Panc1 (cell line): ENCODE results near the gene TESK2. TPM values are rescaled to one million over a fixed set of nuclear protein-coding genes. Genes with fewer than 3 reads are reported as not detected.

Experiments
- ATAC-seq: fragments of 200-7000 bp; cut with Tn5 transposase; 2 replicates; pipeline ENCODE4 v1.9.1; 2020; ENCODE audit warnings: mild to moderate bottlenecking, moderate library complexity
- BruUV-seq: library from RNA; stranded (reverse); fragments of 400-500 nt; replicated peaks from 2 replicates; lab custom pipeline; 2021; lab: Mats Ljungman, UMichigan
- CTCF ChIA-PET: fragments of 300-600 bp; sonication (Branson Sonifier 250); formaldehyde crosslinking; loops from one replicate; lab custom pipeline; 2022; ENCODE audit warnings: antibody characterized with exemption; lab: Charles Lee
- POLR2A ChIA-PET: fragments of 300-600 bp; sonication (Branson Sonifier 250); formaldehyde crosslinking; loops from one replicate; lab custom pipeline; 2022; ENCODE audit warnings: antibody characterized with exemption; lab: Charles Lee
- DNase-seq: peaks from one replicate; pipeline ENCODE4 v3.0.0-alpha.2; 2010; ENCODE audit warnings: low read depth, low spot score
- H3K27ac ChIP-seq: 2 replicates; pipeline ENCODE4 v1.5.1; 2011; ENCODE audit warnings: mild to moderate bottlenecking, low read length, inconsistent platforms
- H3K27me3 ChIP-seq: fragments of 200-500 bp; sonication (Bioruptor generic); 2 replicates; pipeline ENCODE4 v1.6.0; 2014; ENCODE audit warnings: low read length, inconsistent platforms; ENCODE audit not compliant: control insufficient read depth, insufficient read depth
- H3K36me3 ChIP-seq: fragments of 200-500 bp; sonication (Bioruptor generic); 2 replicates; pipeline ENCODE4 v1.5.1; 2014; ENCODE audit warnings: inconsistent platforms, mild to moderate bottlenecking, low read length, moderate library complexity; ENCODE audit not compliant: control insufficient read depth, insufficient read depth
- H3K4me1 ChIP-seq: 2 replicates; pipeline ENCODE4 v1.5.1; 2011; ENCODE audit warnings: inconsistent platforms, mild to moderate bottlenecking, low read length, moderate library complexity; ENCODE audit not compliant: control insufficient read depth, insufficient read depth
- H3K4me3 ChIP-seq, 2 experiments: 2 replicates each; pipeline ENCODE4 v1.5.1; 2011 to 2012; ENCODE audit warnings: low read depth in 2 of 2, low read length in 2 of 2, mild to moderate bottlenecking in 2 of 2, inconsistent platforms in 1 of 2, moderate library complexity in 1 of 2
- H3K9me3 ChIP-seq: fragments of 200-500 bp; sonication (Bioruptor generic); 2 replicates; pipeline ENCODE4 v1.5.1; 2014; ENCODE audit warnings: low read depth, mild to moderate bottlenecking, inconsistent platforms, low read length, moderate library complexity; ENCODE audit not compliant: control insufficient read depth, insufficient read depth
- CTCF ChIP-seq: fragments of 450-650 bp; IDR thresholded peaks from 2 replicates; pipeline ENCODE4 v1.5.1; 2017; ENCODE audit warnings: mild to moderate bottlenecking
- POLR2AphosphoS5 ChIP-seq: IDR thresholded peaks from 2 replicates; pipeline ENCODE4 v1.6.1; 2012; ENCODE audit warnings: mild to moderate bottlenecking, low read depth, low read length, moderate library complexity
- SIN3A ChIP-seq: IDR thresholded peaks from 2 replicates; pipeline ENCODE4 v1.6.1; 2012; ENCODE audit warnings: low read depth, mild to moderate bottlenecking, low read length, moderate library complexity, borderline replicate concordance; ENCODE audit not compliant: insufficient read depth
- TCF7L2 ChIP-seq: IDR thresholded peaks from 2 replicates; pipeline ENCODE4 v1.6.1; 2011; ENCODE audit warnings: mild to moderate bottlenecking, low read depth, low read length, inconsistent platforms
- in situ Hi-C: cut with HindIII; loops from 2 replicates; pipeline ENCODE4 v1.10.0; 2016; ENCODE audit warnings: low sequenced_read_pairs, low pct_unique_long_range_greater_than_20kb
- intact Hi-C: fragments of 100-400 bp; cut with micrococcal nuclease; formaldehyde crosslinking; loops from one replicate; pipeline ENCODE4 v1.10.0; 2022; ENCODE audit not compliant: unreplicated experiment
- total RNA-seq: library from RNA; stranded (reverse); gene quantifications from one replicate; pipeline ENCODE4 v1.2.1, GENCODE V29; 2021; ENCODE audit not compliant: unreplicated experiment
- TF ChIP-seq, protein P1 (sequence below), 2 experiments: IDR thresholded peaks; 2 replicates each; pipeline ENCODE4 v1.6.1; 2011 to 2012; ENCODE audit warnings: low read depth in 2 of 2, control low read depth in 1 of 2, low read length in 1 of 2, mild to moderate bottlenecking in 1 of 2, moderate library complexity in 1 of 2; ENCODE audit not compliant: insufficient read depth in 1 of 2

Gene TESK2
- total RNA-seq, 1 experiment from 2014 or later, result 3.3 TPM

DNA sequence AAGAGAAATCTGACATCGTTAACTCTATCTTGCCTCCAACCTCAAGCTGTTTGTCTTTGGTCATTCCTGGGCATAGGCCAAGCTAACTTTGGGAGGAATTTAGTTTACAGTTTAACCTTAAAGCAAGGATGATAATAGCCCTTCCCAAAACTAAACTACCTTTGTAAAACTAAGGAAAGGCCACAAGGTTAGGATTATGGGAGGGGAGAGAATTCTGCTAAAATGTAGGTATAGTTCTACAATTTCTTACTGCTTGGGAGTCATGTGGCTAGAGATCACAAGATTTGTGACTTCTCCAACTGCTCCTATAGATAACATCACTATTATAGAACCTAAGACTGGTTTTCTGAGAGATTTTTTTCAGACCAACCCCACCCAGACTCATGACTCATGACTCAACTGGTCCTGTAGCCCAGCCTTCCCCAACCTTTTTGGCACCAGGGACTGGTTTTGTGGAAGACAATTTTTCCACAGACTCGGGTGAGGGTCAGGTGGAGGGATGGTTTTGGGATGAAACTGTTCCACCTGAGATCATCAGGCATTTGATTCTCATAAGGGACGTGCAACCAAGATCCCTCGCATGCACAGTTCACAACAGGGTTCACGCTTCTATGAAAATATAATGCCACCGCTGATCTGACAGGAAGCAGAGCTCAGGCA, 80.0 kb downstream of the TESK2 start:
- Histone ChIP-seq H3K4me3 (no peak overlapping the region), H3K36me3 (no peaks in the 10 kb centered on the region), H3K4me1 (no peaks in the 10 kb centered on the region), H3K27me3 (no peaks in the 10 kb centered on the region), H3K9me3 (no peaks in the 10 kb centered on the region), H3K27ac (no peak overlapping the region)
- ChIA-PET POLR2A (no interaction called here), CTCF (interaction anchor here (0.6 kb wide), 1 partner anchor 61 kb away, joined by 6 read pairs; no protein-coding TSS in a partner anchor)
- intact Hi-C loops (no loop called here), in situ Hi-C loops (no loop called here)
- BruUV-seq, result no TSS peak
- ATAC-seq (no peak), DNase-seq (no peak)
- TF ChIP-seq TCF7L2 (no peak), CTCF (no peak), SIN3A (no peak), POLR2AphosphoS5 (no peak)
- TF ChIP-seq, protein P1, sequence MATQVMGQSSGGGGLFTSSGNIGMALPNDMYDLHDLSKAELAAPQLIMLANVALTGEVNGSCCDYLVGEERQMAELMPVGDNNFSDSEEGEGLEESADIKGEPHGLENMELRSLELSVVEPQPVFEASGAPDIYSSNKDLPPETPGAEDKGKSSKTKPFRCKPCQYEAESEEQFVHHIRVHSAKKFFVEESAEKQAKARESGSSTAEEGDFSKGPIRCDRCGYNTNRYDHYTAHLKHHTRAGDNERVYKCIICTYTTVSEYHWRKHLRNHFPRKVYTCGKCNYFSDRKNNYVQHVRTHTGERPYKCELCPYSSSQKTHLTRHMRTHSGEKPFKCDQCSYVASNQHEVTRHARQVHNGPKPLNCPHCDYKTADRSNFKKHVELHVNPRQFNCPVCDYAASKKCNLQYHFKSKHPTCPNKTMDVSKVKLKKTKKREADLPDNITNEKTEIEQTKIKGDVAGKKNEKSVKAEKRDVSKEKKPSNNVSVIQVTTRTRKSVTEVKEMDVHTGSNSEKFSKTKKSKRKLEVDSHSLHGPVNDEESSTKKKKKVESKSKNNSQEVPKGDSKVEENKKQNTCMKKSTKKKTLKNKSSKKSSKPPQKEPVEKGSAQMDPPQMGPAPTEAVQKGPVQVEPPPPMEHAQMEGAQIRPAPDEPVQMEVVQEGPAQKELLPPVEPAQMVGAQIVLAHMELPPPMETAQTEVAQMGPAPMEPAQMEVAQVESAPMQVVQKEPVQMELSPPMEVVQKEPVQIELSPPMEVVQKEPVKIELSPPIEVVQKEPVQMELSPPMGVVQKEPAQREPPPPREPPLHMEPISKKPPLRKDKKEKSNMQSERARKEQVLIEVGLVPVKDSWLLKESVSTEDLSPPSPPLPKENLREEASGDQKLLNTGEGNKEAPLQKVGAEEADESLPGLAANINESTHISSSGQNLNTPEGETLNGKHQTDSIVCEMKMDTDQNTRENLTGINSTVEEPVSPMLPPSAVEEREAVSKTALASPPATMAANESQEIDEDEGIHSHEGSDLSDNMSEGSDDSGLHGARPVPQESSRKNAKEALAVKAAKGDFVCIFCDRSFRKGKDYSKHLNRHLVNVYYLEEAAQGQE (IDR thresholded peaks at IDR 0.05; ENCODE audit: insufficient read depth in 1 of 2, low read depth in 2 of 2, low read length in 1 of 2), result no peak

- no TSS peak for BruUV-seq
- no peaks in the 10 kb centered on the region for H3K36me3 ChIP-seq
- DNase-seq, result no peak
- no peaks in the 10 kb centered on the region for H3K4me1 ChIP-seq
- H3K4me3 ChIP-seq, result no peak overlapping the region
- TF ChIP-seq, protein P1 (IDR thresholded peaks at IDR 0.05; ENCODE audit: insufficient read depth in 1 of 2, low read depth in 2 of 2, low read length in 1 of 2), result no peak
- TF ChIP-seq POLR2AphosphoS5 (no peak), TCF7L2 (no peak), SIN3A (no peak), CTCF (no peak)
- no peak for ATAC-seq
- ChIA-PET POLR2A (no interaction called here), CTCF (interaction anchor here (0.5 kb wide), 1 partner anchor 106 kb away, joined by 7 read pairs; no protein-coding TSS in a partner anchor)
- intact Hi-C loops (loop anchor here (10.0 kb wide), 1 partner anchor 46 kb away; no protein-coding TSS in a partner anchor), in situ Hi-C loops (no loop called here)
- no peak overlapping the region for H3K27ac ChIP-seq
- no peaks in the 10 kb centered on the region for H3K9me3 ChIP-seq
- H3K27me3 ChIP-seq, result no peaks in the 10 kb centered on the region
These were observed 81.7 kb downstream of the TESK2 start for GRCh38 chr1:45409276-45409675.
